Neuron (in vitro differentiated cells): ENCODE results near the gene PKD2L1.
"Not testable (repeated sequence)": the region's sequence is repeated elsewhere in the genome, so short reads cannot be mapped to it uniquely, and the experiment has no call there.

Experiments used
- H2AFZ ChIP-seq: one replicate; pipeline ENCODE4 v1.6.1; 2013; ENCODE audit warnings: low read depth, mild to moderate bottlenecking, inconsistent platforms, low read length, moderate library complexity
- H3K27me3 ChIP-seq: one replicate; pipeline ENCODE4 v1.6.1; 2013; ENCODE audit warnings: low read length; ENCODE audit not compliant: insufficient read depth
- H3K36me3 ChIP-seq: one replicate; pipeline ENCODE4 v1.6.1; 2013; ENCODE audit warnings: low read length; ENCODE audit not compliant: insufficient read depth
- H3K4me1 ChIP-seq: one replicate; pipeline ENCODE4 v1.6.1; 2013; ENCODE audit warnings: low read length; ENCODE audit not compliant: insufficient read depth
- H3K4me3 ChIP-seq: 2 replicates; pipeline ENCODE4 v1.5.1; 2013; ENCODE audit warnings: mild to moderate bottlenecking, low read length, moderate library complexity
- H3K9me3 ChIP-seq: one replicate; pipeline ENCODE4 v1.6.1; 2013; ENCODE audit warnings: low read length

The PKD2L1 gene

DNA sequence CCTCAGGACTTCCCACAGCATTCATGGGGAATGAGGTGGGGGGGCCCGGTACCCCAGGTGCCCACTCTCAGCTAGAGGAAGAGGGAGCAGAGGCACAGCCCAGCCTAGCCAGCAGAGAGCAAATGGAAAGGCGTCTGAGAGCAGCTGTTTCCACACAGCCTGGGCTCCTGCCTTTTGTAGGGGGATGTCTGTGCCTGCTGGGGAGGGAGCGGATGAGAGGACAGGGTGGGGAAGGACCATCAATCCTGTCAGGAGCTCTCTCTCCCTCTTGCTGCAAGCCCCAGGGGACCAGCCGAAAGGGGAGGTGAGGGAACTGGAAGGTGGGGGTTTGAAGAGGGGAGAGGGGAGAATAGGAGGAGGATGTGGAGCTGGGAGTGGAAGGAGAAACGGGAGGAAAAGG lies at the start of gene PKD2L1:
PKD2L1 (minus strand) TSS at position 150 of the 400 bp plus-strand sequence; CDS start at position 25, 125 bp downstream.
- Histone ChIP-seq H3K36me3 (no peaks in the 10 kb centered on the region), H3K27me3 (peaks cover 36% of the 10 kb centered on the region), H3K4me3 (no peak within 1 kb of the TSS), H3K4me1 (peaks cover 16% of the 10 kb centered on the region), H2AFZ (no peak within 1 kb of the TSS), H3K9me3 (no peaks in the 10 kb centered on the region)

DNA sequence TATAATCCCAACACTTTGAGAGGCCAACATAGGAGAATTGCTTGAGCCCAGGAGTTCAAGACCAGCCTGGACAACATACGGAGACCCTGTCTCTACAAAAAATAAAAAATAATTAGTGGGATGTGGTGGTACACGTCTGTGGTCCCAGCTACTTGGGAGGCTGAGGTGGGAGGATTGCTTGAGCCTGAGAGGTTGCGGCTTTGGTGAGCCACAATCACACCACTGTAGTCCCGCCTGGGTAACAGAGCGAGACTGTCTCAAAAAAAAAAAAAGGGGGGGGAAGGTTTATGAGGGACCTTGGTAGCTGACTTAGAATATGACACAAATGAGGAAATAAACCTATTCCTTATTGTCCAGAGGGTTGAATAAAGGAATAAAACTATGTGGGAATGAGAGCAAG lies 47.8 kb upstream of the PKD2L1 start:
- H3K4me3 ChIP-seq: no peak overlapping the region
- H3K36me3 ChIP-seq: peaks cover 18% of the 10 kb centered on the region
- H3K9me3 ChIP-seq: no peaks in the 10 kb centered on the region
- H3K27me3 ChIP-seq: no peaks in the 10 kb centered on the region
- peaks cover 11% of the 10 kb centered on the region for H3K4me1 ChIP-seq
- H2AFZ ChIP-seq: no peak overlapping the region

DNA sequence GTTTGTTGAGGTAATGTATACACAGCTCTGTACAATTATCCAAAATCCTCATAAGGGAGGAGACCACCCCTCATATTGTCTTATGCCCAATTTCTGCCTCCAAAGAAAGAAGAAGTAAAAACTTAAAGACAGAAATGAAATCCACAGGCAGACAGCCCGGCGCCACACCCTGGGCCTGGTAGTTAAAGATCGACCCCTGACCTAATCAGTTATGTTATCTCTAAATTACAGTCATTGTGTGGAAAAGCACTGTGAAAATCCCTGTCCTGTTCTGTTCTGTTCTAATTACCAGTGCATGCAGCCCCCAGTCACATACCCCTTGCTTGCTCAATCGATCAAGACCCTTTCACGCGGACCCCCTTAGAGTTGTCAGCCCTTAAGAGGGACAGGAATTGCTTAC lies 46.6 kb upstream of the PKD2L1 start:
- not testable (repeated sequence) for H3K4me3 ChIP-seq, H2AFZ ChIP-seq, H3K36me3 ChIP-seq

DNA sequence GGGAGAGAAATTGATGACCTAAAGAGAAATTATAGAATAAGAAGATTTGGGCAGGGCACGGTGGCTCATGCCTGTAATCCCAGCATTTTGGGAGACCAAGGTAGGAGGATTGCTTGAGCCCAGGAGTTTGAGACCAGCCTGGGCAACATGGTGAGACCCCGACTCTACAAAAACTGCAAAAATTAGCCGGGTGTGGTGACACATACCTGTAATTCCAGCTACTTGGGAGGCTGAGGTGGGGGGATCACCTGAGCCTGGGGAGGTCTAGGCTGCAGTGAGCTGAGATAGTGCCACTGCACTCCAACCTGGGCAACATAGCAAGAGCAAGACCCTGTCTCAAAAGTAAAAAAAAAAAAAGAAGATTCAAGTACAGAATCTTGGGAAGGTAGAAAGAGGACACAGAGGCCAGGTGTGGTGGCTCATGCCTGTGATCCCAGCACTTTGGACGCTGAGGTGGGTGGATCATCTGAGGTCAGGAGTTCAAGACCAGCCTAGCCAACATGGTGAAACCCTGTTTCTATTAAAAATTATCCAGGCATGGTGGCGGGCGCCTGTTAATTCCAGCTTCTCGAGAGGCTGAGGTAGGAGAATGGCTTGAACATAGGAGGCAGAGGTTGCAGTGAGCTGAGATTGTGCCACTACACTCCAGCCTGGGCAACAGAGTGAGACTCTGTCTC lies 44.8 kb upstream of the PKD2L1 start:
- H3K9me3 ChIP-seq, H3K27me3 ChIP-seq, H3K36me3 ChIP-seq: not testable (repeated sequence)
- Histone ChIP-seq H3K4me1 (peaks cover 34% of the 10 kb centered on the region), H3K4me3 (peak overlapping the region; percentile 54), H2AFZ (peak overlapping the region; percentile 56)

More for the DNA sequence above, 46.6 kb upstream of the PKD2L1 start:
- H3K27me3 ChIP-seq, H3K9me3 ChIP-seq: not testable (repeated sequence)
- peaks cover 20% of the 10 kb centered on the region for H3K4me1 ChIP-seq

DNA sequence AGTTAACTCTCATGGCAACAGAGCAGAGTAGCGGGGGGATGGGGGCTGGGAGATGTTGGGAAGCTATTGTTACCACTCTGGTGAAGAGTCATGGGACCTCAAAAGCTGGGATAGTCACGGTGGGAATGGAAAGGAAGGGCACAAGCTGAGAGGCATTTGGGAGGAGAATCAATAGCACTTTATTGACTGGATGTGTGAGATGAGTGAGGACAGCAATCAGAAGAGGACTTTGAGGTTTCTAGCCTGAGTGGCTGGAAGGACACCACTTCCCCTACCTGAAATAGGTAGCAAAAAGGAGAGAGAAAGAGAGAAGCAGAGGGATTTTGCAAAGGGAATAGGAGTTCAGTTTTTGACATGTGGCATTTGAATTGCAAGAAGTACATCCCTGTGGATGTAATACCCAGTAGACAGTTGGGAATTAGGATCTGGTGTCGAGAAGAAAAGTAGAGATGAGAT lies 44.2 kb upstream of the PKD2L1 start:
- Histone ChIP-seq H3K4me1 (peaks cover 34% of the 10 kb centered on the region), H2AFZ (peak overlapping the region; percentile 56), H3K36me3 (no peaks in the 10 kb centered on the region), H3K9me3 (no peaks in the 10 kb centered on the region), H3K27me3 (no peaks in the 10 kb centered on the region), H3K4me3 (peak overlapping the region; percentile 54)

DNA sequence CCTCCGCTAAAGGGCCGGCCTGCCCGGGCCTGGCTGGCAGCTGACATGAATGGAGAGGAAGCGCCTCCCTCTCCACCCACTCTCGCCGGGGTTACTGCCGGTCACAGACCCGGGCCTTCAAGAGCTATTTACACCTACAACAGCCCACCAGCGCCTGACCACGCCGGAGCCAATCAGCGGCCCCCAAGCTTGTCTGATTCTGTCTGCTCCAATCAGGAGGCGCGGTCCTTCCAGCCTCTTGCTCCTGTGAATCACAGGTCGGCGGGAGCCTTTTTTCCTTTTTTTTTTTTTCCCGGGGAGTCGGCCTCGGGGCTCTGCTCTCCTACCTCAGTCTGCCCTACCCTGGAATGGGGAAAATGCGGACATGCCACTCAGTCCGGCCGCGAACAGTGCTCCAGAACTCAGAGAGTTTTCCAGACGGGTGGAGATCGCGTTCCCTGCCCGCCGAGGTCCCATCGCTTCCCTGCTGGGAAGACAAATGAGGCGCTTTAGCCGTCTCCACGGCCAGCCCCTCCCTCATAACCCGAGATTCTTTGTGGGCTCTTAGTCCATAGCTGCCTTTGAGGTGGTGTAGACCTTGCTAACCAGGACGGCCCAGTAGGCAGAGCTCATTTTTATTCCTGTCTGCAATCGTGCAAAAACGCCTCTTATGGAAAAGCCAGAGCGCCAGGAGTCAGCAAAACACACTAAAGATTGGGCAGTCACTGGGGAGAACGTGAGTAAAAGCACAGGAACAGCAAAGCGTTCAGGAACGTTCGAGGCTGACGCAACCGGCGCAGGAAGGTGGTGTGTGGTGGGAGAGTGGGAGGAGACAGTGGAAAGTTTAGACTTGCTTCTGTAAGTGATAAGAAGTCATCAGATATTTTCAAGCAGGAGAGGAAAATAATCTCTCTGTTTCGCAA lies 43.5 kb upstream of the PKD2L1 start:
- Histone ChIP-seq H3K4me1 (peaks cover 34% of the 10 kb centered on the region), H3K27me3 (no peaks in the 10 kb centered on the region), H3K9me3 (no peaks in the 10 kb centered on the region), H3K36me3 (no peaks in the 10 kb centered on the region), H2AFZ (peak overlapping the region; percentile 56), H3K4me3 (peak overlapping the region; percentile 54)

DNA sequence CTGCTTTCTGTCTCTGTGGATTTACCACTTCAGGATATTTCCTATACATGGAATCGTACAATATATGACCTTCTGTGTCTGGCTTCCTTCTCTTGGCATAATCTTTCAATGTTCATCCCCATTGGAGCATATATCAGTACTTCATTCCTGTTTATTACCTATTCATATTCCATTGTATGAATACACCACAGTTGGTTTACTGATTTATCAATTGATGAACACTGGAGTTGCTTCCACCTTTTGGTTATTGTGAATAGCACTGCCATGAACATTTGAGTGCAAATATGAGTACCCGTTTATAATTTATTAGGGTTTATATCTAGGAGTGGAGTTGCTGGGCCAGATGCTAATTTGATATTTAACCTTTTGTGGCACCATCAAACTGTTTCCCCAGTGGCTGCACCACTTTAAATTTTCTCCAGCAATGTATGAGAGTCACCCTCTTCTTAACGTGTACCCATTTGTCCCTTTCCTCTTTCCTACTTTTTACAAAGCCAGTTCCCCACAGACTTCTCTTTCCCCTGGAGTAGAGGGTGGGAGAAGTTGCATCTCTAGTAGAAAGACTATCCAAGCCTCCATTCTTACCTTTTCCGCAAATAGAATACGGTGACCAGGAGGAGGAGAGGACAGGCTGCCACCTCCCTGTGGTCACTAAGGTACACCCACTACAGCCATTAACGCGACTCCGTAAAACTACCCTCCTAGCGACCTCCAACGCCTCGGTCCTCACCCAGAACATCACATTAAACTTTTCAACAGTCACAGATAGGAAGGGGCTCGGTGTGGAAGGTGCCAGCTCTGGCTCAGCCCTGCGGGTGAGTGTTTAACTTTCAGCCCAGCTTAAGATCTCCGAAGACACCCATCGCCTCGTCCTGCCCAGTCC lies 42.6 kb upstream of the PKD2L1 start:
- no peaks in the 10 kb centered on the region for H3K9me3 ChIP-seq
- H3K4me3 ChIP-seq: peak overlapping the region; percentile 54
- H2AFZ ChIP-seq: peak overlapping the region; percentile 10
- no peaks in the 10 kb centered on the region for H3K27me3 ChIP-seq
- H3K36me3 ChIP-seq: no peaks in the 10 kb centered on the region
- H3K4me1 ChIP-seq: peaks cover 34% of the 10 kb centered on the region

DNA sequence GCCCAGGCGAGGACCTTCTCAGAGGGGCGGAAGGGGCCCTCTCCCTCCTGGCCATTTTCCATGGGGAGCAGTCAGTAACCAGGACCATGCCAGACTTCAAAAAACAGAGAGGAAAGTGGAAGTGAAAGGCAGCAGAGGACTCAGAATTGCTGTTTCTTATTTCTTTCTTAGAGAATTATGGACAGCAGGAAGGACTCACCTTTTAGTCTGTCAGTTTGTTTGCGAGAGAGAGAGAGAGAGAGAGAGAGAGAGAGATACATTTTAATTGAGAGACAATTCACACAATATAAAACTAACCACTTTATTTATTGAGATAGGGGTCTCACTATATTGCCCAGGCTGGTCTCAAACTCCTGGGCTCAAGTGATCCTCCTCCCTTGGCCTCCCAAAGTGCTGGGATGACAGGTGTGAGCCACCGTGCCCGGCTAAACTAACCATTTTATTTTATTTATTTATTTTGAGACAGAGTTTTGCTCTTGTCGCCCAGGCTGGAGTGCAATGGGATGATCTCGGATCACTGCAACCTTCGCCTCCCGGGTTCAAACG lies 41.5 kb upstream of the PKD2L1 start:
- no peak overlapping the region for H2AFZ ChIP-seq
- H3K36me3 ChIP-seq: no peaks in the 10 kb centered on the region
- H3K4me3 ChIP-seq: no peak overlapping the region
- no peaks in the 10 kb centered on the region for H3K9me3 ChIP-seq
- peaks cover 34% of the 10 kb centered on the region for H3K4me1 ChIP-seq
- H3K27me3 ChIP-seq: no peaks in the 10 kb centered on the region

DNA sequence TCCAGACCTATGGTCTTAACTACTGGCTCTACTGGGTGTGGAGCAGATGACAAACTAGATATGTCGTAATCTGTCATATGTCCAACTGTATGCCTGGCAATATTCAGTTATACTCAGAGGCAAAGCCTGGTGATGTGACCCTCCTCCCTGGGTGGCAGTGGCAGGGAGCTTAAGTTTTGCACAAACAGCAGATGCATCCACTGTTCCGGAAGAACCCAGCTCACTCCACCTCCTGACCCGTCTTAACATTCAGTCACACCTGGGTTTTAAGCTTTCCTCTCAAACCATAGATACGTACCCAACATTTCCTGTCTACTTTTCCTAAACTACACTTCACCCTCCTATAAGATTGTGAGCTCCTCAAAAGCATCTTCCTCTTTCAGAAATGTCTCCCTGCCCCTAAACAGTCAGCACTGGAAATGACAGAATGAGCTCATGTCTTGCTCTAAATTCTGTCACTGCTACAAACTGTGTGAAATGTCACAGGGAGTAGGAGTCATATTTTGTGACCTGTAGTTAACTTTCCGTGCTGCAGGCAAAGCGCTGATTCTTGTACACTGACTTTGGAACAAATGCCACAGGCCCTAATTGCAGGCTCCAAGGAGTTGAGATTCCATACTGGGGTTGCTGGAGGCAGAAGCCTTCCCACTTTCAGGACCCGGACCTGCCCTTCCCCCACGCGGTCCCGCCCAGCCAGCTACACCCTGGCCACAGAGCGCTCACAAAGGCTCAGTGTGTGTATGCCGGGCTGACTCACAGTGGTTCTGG lies 40.9 kb upstream of the PKD2L1 start:
- peak overlapping the region; percentile 12 for H3K4me3 ChIP-seq
- H3K36me3 ChIP-seq: no peaks in the 10 kb centered on the region
- H3K27me3 ChIP-seq: no peaks in the 10 kb centered on the region
- H3K4me1 ChIP-seq: peaks cover 34% of the 10 kb centered on the region
- peak overlapping the region; percentile 57 for H2AFZ ChIP-seq
- no peaks in the 10 kb centered on the region for H3K9me3 ChIP-seq

DNA sequence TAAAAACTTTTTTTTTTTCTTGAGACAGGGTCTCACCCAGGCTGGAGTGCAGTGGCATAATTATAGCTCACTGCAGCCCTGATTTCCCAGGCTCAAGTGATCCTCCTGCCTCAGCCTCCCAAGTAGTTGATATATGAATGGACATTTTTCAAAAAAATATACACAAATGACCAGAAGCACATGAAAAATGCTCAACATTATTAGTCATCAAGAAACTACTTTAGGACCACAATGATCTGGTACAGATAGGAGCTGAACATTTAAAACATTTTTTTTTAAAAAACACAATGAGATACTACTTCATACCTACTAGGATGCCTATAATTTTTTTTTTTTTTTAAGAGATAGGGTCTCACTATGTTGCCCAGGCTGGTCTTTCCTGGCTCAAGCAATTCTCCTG lies 38.7 kb upstream of the PKD2L1 start:
- peaks cover 23% of the 10 kb centered on the region for H3K4me1 ChIP-seq
- peaks cover 8% of the 10 kb centered on the region for H3K36me3 ChIP-seq
- H2AFZ ChIP-seq: no peak overlapping the region
- H3K4me3 ChIP-seq: no peak overlapping the region
- H3K9me3 ChIP-seq: no peaks in the 10 kb centered on the region
- no peaks in the 10 kb centered on the region for H3K27me3 ChIP-seq

DNA sequence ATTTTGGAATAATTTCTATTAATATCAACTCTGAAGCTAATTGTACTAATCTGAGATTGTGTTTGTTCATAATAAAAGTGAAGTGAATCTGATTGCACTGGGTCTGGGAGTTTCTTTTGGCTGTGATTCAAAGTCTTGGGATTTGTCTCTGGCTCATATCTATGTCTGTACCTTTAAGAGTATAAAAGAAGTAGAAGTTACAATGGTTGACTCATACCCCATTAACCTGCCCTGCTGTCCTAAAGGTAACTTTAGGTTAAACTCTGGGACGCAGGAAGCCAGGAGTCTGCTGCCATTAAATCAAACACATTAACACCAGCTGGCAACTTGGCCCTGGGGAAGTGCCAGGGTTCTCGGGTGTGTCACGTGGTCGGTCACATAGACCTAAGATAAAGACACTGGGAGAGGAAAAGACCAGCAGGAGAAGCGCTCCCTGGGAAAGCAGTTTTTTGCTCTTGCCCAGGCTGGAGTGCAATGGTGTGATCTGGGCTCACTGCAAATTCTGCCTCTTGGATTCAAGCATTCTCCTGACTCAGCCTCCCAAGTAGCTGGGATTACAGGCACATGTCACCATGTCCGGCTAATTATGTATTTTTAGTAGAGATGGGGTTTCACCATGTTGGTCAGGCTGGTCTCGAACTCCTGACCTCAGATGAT lies 34.8 kb upstream of the PKD2L1 start:
- Histone ChIP-seq H3K4me1 (peaks cover 23% of the 10 kb centered on the region), H3K9me3 (no peaks in the 10 kb centered on the region), H2AFZ (no peak overlapping the region), H3K36me3 (peaks cover 46% of the 10 kb centered on the region), H3K4me3 (no peak overlapping the region), H3K27me3 (no peaks in the 10 kb centered on the region)

DNA sequence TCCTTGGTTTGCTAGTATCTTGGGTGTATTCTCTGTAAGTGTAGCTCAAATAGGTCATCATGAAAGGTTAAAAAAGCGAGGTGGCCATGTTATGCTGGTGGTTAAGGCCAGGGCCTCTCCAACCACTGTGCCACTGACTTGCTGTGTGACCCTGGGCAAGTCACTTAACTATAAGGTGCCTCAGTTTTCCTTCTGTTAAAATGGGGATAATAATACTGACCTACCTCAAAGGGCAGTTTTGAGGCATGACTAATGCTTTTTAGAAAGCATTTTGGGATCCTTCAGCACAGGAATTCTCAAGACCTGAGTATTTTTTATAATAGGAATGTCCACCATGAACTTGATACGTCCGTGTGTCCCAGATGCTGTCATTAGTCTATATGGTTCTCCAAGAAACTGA lies 34.1 kb upstream of the PKD2L1 start:
- no peaks in the 10 kb centered on the region for H3K27me3 ChIP-seq
- H2AFZ ChIP-seq: no peak overlapping the region
- H3K4me3 ChIP-seq: no peak overlapping the region
- H3K9me3 ChIP-seq: no peaks in the 10 kb centered on the region
- H3K36me3 ChIP-seq: peaks cover 52% of the 10 kb centered on the region
- H3K4me1 ChIP-seq: peaks cover 23% of the 10 kb centered on the region
